VCaP (cell line): Measurements from ENCODE around the gene USP6NL.
"Not testable (repeated sequence)": the region's sequence is repeated elsewhere in the genome, so short reads cannot be mapped to it uniquely, and the experiment has no call there.

Experiments
- H3K27ac ChIP-seq: fragments of 450-650 bp; 2 replicates; pipeline ENCODE4 v1.5.1; 2017
- CTCF ChIP-seq: fragments of 450-650 bp; conservative IDR thresholded peaks from 2 replicates; pipeline ENCODE4 v1.5.1; 2017; ENCODE audit warnings: mild to moderate bottlenecking, moderate library complexity

Gene USP6NL

GRCh38 chr10:11505639-11506038, 105.8 kb downstream of the USP6NL start:
- no peak overlapping the region for H3K27ac ChIP-seq
- no peak for TF ChIP-seq CTCF

- TF ChIP-seq CTCF, result no peak
- H3K27ac ChIP-seq, result no peak overlapping the region
These were observed 106.7 kb downstream of the USP6NL start for GRCh38 chr10:11504566-11505285.

GRCh38 chr10:11501600-11501999, 109.8 kb downstream of the USP6NL start:
- TF ChIP-seq CTCF, result no peak
- no peak overlapping the region for H3K27ac ChIP-seq

- H3K27ac ChIP-seq, result no peak overlapping the region
- no peak for TF ChIP-seq CTCF
These were observed 111.9 kb downstream of the USP6NL start for GRCh38 chr10:11499425-11500071.

- TF ChIP-seq CTCF, result no peak
- H3K27ac ChIP-seq, result no peak overlapping the region
These were observed 113.1 kb downstream of the USP6NL start for GRCh38 chr10:11498399-11498798.

- not testable (repeated sequence) for H3K27ac ChIP-seq
These were observed 116.5 kb downstream of the USP6NL start for GRCh38 chr10:11494923-11495322.

- TF ChIP-seq CTCF, result no peak
These were observed 117.8 kb downstream of the USP6NL start for GRCh38 chr10:11493646-11494045.

GRCh38 chr10:11491087-11491486, 120.4 kb downstream of the USP6NL start:
- H3K27ac ChIP-seq, result no peak overlapping the region
- no peak for TF ChIP-seq CTCF

More at GRCh38 chr10:11493646-11494045, 117.8 kb downstream of the USP6NL start:
- H3K27ac ChIP-seq, result no peak overlapping the region
